K562 (cell line): ENCODE measurements around the gene CLCNKA. TPM values are rescaled to one million over a fixed set of nuclear protein-coding genes. Genes with fewer than 3 reads are reported as not detected.
A peak's percentile ranks its signal among the peaks of the same experiment; 100 is the strongest.

ENCODE experiments used
- ASH1L ChIP-seq: fragments of 450-650 bp; IDR thresholded peaks from 2 replicates; pipeline ENCODE4 v1.6.1; 2018; ENCODE audit warnings: borderline replicate concordance, mild to moderate bottlenecking, low read depth; ENCODE audit not compliant: partially characterized antibody
- BRD4 ChIP-seq: fragments of 200-600 bp; sonication (generic); IDR thresholded peaks from 2 replicates; pipeline ENCODE4 v1.6.1; 2017; ENCODE audit warnings: inconsistent platforms
- CREM ChIP-seq: IDR thresholded peaks from 2 replicates; pipeline ENCODE4 v1.6.1; 2014; ENCODE audit warnings: antibody characterized with exemption, low read depth
- GTF2B ChIP-seq: IDR thresholded peaks from 2 replicates; pipeline ENCODE4 v1.6.1; 2011; ENCODE audit not compliant: insufficient read length; ENCODE audit errors: extremely low read depth
- HLTF ChIP-seq: fragments of 450-650 bp; IDR thresholded peaks from 2 replicates; pipeline ENCODE4 v1.6.1; 2016
- IRF1 ChIP-seq: sonication (generic); formaldehyde crosslinking; IDR thresholded peaks from 2 replicates; pipeline ENCODE4 v1.8.0; 2022; ENCODE audit warnings: missing genetic modification reagents, mild to moderate bottlenecking, borderline replicate concordance
- MAX ChIP-seq: sonication (generic); formaldehyde crosslinking; IDR thresholded peaks from 2 replicates; pipeline ENCODE4 v1.9.0; 2022; ENCODE audit warnings: mild to moderate bottlenecking, missing genetic modification reagents
- MEF2A ChIP-seq: IDR thresholded peaks from 2 replicates; pipeline ENCODE4 v1.6.1; 2011; ENCODE audit warnings: low read depth, mild to moderate bottlenecking, low read length, moderate library complexity; ENCODE audit not compliant: control insufficient read depth
- NCOR1 ChIP-seq: fragments of 450-650 bp; IDR thresholded peaks from 2 replicates; pipeline ENCODE4 v1.6.1; 2016; ENCODE audit warnings: mild to moderate bottlenecking, moderate library complexity
- NR1H2 ChIP-seq: sonication (generic); formaldehyde crosslinking; IDR thresholded peaks from 2 replicates; pipeline ENCODE4 v1.4.0; 2020; ENCODE audit warnings: mild to moderate bottlenecking, missing genetic modification reagents
- PHB ChIP-seq: fragments of 250-450 bp; sonication (Bioruptor Pico); IDR thresholded peaks from 2 replicates; pipeline ENCODE4 v1.5.0; 2021
- RBM14 ChIP-seq: fragments of 200-400 bp; formaldehyde crosslinking; IDR thresholded peaks from 2 replicates; pipeline ENCODE4 v1.6.1; 2018; ENCODE audit warnings: low read depth, mild to moderate bottlenecking, low read length, moderate library complexity, borderline replicate concordance; ENCODE audit not compliant: insufficient read depth
- SP1 ChIP-seq: sonication (generic); formaldehyde crosslinking; IDR thresholded peaks from 2 replicates; pipeline ENCODE4 v1.8.1; 2022; ENCODE audit warnings: mild to moderate bottlenecking, missing genetic modification reagents
- SREBF2 ChIP-seq: sonication (generic); formaldehyde crosslinking; IDR thresholded peaks from 2 replicates; pipeline ENCODE4 v1.4.0; 2020; ENCODE audit warnings: mild to moderate bottlenecking, missing genetic modification reagents
- TAF15 ChIP-seq: fragments of 200-400 bp; formaldehyde crosslinking; IDR thresholded peaks from 2 replicates; pipeline ENCODE4 v1.6.1; 2017; ENCODE audit warnings: mild to moderate bottlenecking, low read depth, low read length, moderate library complexity
- TFAP4 ChIP-seq: sonication (generic); formaldehyde crosslinking; IDR thresholded peaks from 2 replicates; pipeline ENCODE4 v1.8.0; 2022; ENCODE audit warnings: missing genetic modification reagents, mild to moderate bottlenecking, moderate library complexity, borderline replicate concordance
- TOE1 ChIP-seq, 2 experiments: fragments of 450-650 bp in 1 of 2; sonication (generic) in 1 of 2; formaldehyde crosslinking in 1 of 2; IDR thresholded peaks; 2 replicates each; pipeline versions ENCODE4 v1.7.1 to v1.8.0; 2016 to 2022; ENCODE audit warnings: borderline replicate concordance in 2 of 2, mild to moderate bottlenecking in 2 of 2, antibody characterized with exemption in 1 of 2, inconsistent platforms in 1 of 2, low read depth in 1 of 2, missing genetic modification reagents in 1 of 2, moderate library complexity in 1 of 2
- TRIM28 ChIP-seq: fragments of 450-650 bp; IDR thresholded peaks from 2 replicates; pipeline ENCODE4 v1.6.1; 2017
- ZNF324 ChIP-seq: fragments of 250-450 bp; sonication (Bioruptor Pico); IDR thresholded peaks from 2 replicates; pipeline ENCODE4 v1.4.0; 2020; ENCODE audit warnings: mild to moderate bottlenecking
- ZNF717 ChIP-seq: fragments of 250-450 bp; sonication (Bioruptor Pico); IDR thresholded peaks from 2 replicates; pipeline ENCODE4 v1.5.0; 2021
- polyA plus RNA-seq, 8 experiments: library from polyadenylated mRNA; depleted of rRNA in 4 of 8; stranded (reverse) in 5 of 8; unstranded in 3 of 8; fragments of >200 nt; fragmentation: Nextera tagmentation in 2 of 8; fragmentation: Illumina TruSeq in 1 of 8; extraction: Ambion mirVana in 2 of 8; extraction: Trizol in 1 of 8; gene quantifications; 2 replicates each; pipeline versions ENCODE4 v1.2.1 to v1.2.3, GENCODE V29; 2011 to 2014; ENCODE audit warnings: inconsistent platforms in 1 of 8, missing spikeins in 1 of 8
- total RNA-seq, 7 experiments: library from RNA; depleted of rRNA in 6 of 7; stranded (reverse); fragments of >200 nt in 6 of 7; fragmentation: Illumina TruSeq in 2 of 7; extraction: Trizol in 2 of 7; gene quantifications; 2 replicates each; pipeline versions ENCODE4 v1.2.1 to v1.2.3, GENCODE V29; 2011 to 2021; ENCODE audit warnings: low replicate concordance in 1 of 7

CLCNKA gene
- total and polyA plus RNA-seq, 9 of the 15 experiments (the other 6 are each of a cell fraction or from before 2014, with no cell fraction given) = 0.03 to 0.37 (median 0.10) TPM; not detected in 3

GRCh38 chr1:15975805-15976680 is 45.8 kb upstream of the CLCNKA start, which contains the start of gene ZBTB17 (continued):
- TF ChIP-seq TOE1 (IDR thresholded peaks at IDR 0.05; ENCODE audit: borderline replicate concordance) (peak; percentile 33; the same call in 1 of the 2 replicates), TOE1 (CRISPR knock-in tag; IDR thresholded peaks at IDR 0.05; ENCODE audit: borderline replicate concordance, low read depth) (no peak), ZNF717 (CRISPR knock-in tag) (no peak), HLTF (no peak; the same call in 1 of the 2 replicates), TAF15 (no peak), MEF2A (no peak), GTF2B (no peak), TRIM28 (peak; percentile 70; the same call in 1 of the 2 replicates), SP1 (CRISPR knock-in tag) (peak; percentile 88), TFAP4 (peak; percentile 91), BRD4 (0 out of 2 replicates have a peak, but pooled peaks have one; percentile 65), PHB (CRISPR knock-in tag) (no peak), RBM14 (no peak), IRF1 (no peak), ZNF324 (CRISPR knock-in tag) (no peak), MAX (peak; percentile 48; the same call in 1 of the 2 replicates), NCOR1 (peak; percentile 53; the same call in 1 of the 2 replicates), NR1H2 (no peak), CREM (peak; percentile 96), SREBF2 (no peak), ASH1L (peak; percentile 9)
